Tibial artery (tissue), 4 donors: ENCODE data around the gene PKLR.

Source experiments
- DNase-seq, 2 donors: peaks; one replicate each; pipeline ENCODE4 v3.0.0-alpha.2; 2019
- H3K27ac ChIP-seq, 2 donors: fragments of 200-600 bp; sonication (generic) in 1 of 2; 1 replicate in 1 of 2; 2 replicates in 1 of 2; pipeline ENCODE4 v1.5.1; 2018 to 2019; ENCODE audit warnings: mild to moderate bottlenecking in 1 of 2
- H3K27me3 ChIP-seq, 2 donors: fragments of 200-600 bp; sonication (generic) in 1 of 2; one replicate each; pipeline versions ENCODE4 v1.5.1 to v1.6.0; 2016 to 2019
- H3K36me3 ChIP-seq, 3 donors: fragments of 200-600 bp; sonication (generic) in 2 of 3; one replicate each; pipeline ENCODE4 v1.5.1; 2016 to 2019; ENCODE audit warnings: mild to moderate bottlenecking in 2 of 3
- H3K4me1 ChIP-seq, 4 donors: fragments of 200-600 bp; sonication (generic) in 2 of 4; 1 replicate in 3 of 4; 2 replicates in 1 of 4; pipeline ENCODE4 v1.5.1; 2016 to 2019
- H3K4me3 ChIP-seq, 2 donors: fragments of 200-600 bp; sonication (generic) in 1 of 2; 1 replicate in 1 of 2; 2 replicates in 1 of 2; pipeline ENCODE4 v1.5.1; 2018 to 2019; ENCODE audit warnings: mild to moderate bottlenecking in 2 of 2
- H3K9me3 ChIP-seq, 3 donors: fragments of 200-600 bp; sonication (generic) in 1 of 3; one replicate each; pipeline ENCODE4 v1.5.1; 2016 to 2019
- intact Hi-C: fragments of 100-400 bp; cut with DNase I; formaldehyde crosslinking; loops from one replicate; pipeline ENCODE4 v1.15.0; 2023; ENCODE audit warnings: low total_unique reads
- TF ChIP-seq, protein P1 (sequence below), 2 experiments: fragments of 200-600 bp in 1 of 2; fragments of 450-650 bp in 1 of 2; IDR thresholded peaks; one replicate each; pipeline ENCODE4 v1.5.1; 2017 to 2019; ENCODE audit warnings: antibody characterized with exemption in 2 of 2, mild to moderate bottlenecking in 1 of 2, moderate library complexity in 1 of 2

PKLR gene

DNA sequence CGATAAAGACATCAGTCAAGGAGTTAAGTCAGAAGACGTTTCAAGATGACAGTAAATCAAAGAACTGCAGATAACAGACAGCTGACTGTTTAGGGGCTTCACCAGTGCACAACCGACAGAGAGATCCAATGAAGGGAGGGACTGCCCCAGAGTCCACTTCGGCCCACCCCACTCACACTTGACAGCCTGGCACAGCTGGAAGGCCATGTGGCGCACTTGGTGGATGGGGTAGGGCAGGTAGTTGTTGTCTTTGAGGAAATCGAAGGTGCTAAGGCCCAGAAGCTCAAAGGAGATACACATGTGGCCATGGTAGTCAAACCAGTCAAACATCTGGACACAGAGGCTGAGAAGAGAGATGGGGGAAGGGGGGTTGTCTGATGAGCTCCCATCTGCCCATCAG, 34.7 kb downstream of the PKLR start:
- intact Hi-C loops = no loop called here
- no peak overlapping the region for H3K4me3 ChIP-seq
- H3K36me3 ChIP-seq = peaks cover 70 to 85% (median 81%) of the 10 kb centered on the region in 3 donors
- no peak overlapping the region for H3K27ac ChIP-seq
- TF ChIP-seq, protein P1, sequence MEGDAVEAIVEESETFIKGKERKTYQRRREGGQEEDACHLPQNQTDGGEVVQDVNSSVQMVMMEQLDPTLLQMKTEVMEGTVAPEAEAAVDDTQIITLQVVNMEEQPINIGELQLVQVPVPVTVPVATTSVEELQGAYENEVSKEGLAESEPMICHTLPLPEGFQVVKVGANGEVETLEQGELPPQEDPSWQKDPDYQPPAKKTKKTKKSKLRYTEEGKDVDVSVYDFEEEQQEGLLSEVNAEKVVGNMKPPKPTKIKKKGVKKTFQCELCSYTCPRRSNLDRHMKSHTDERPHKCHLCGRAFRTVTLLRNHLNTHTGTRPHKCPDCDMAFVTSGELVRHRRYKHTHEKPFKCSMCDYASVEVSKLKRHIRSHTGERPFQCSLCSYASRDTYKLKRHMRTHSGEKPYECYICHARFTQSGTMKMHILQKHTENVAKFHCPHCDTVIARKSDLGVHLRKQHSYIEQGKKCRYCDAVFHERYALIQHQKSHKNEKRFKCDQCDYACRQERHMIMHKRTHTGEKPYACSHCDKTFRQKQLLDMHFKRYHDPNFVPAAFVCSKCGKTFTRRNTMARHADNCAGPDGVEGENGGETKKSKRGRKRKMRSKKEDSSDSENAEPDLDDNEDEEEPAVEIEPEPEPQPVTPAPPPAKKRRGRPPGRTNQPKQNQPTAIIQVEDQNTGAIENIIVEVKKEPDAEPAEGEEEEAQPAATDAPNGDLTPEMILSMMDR (IDR thresholded peaks at IDR 0.05) = no peak
- H3K27me3 ChIP-seq = no peaks in the 10 kb centered on the region
- no peak for DNase-seq
- H3K9me3 ChIP-seq = no peaks in the 10 kb centered on the region
- H3K4me1 ChIP-seq = peaks cover 0 to 17% (median 11%) of the 10 kb centered on the region in 4 donors

DNA sequence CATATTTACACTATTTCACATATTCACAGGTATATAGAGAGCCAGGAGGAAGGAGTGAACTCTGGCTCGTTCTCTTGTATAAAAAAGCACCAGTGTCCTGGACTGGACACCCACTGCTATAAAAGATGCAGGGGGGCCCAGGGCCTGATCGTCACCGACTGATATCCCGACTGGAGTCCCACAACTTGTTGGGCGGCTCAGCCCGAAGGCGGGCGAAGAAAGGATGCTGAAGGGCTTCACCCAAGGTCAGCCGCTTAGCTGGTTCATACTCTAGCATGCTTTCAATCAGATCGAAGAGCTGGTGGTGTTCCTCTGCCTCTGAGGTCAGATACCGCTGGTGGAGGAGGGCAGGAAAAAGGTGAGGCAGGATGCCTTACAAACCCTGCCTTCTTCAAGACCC, 38.2 kb downstream of the PKLR start:
- TF ChIP-seq, protein P1 (IDR thresholded peaks at IDR 0.05) = no peak
- Histone ChIP-seq H3K4me3 (no peak overlapping the region), H3K36me3 (peaks cover 42 to 76% (median 64%) of the 10 kb centered on the region in 3 donors), H3K27me3 (no peaks in the 10 kb centered on the region), H3K4me1 (peaks cover 0 to 25% (median 22%) of the 10 kb centered on the region in 4 donors), H3K9me3 (no peaks in the 10 kb centered on the region), H3K27ac (peak overlapping the region; percentile 83 to 91)
- no peak for DNase-seq
- intact Hi-C loops = no loop called here

DNA sequence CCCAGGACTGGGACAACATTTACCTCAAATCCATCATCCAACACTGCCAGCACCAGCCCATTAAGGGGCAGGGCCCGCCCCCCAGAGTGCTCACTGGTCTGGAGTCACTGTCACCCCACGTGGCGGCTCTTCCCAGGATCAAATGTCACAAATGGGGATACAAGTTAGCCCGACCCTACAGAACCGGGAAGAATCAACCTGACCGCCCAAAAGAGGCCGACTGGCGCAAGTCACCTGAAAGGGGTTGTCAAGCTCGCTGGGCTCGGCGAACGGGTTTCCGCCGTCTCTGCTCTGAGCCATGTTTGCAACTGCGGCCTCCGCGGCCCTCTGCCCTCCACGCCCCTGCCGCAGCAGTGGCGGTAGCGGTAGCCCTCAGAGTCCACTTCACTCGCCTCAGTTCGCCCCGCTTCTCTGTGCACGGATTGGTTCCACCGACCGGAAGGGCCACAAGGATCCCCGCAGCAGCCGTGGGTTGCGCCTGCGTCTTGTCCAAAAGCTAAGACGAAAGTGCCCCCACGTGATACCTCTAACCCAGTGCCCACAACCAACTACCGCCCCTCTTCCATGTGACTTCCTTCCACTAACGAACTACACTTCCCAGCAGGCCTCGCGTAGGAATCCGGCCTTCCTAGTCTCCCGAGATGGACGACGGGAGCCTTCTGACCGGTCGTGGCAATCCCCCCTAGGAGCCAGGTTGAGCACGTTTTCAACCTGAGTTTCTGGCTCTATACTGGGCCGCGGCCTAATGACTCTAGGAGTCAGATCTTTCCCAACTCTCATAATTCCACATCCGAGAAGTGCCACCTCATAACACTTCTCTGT, 39.2 kb downstream of the PKLR start, which contains the start of gene SCAMP3:
Gene SCAMP3 (minus strand): TSS at position 509 of the 822 bp plus-strand sequence. CDS start 209 bp downstream, at position 300.
- peaks cover 32 to 76% (median 53%) of the 10 kb centered on the region in 3 donors for H3K36me3 ChIP-seq
- H3K27ac ChIP-seq = peak within 1 kb of the TSS; percentile 83 to 91
- no peaks in the 10 kb centered on the region for H3K9me3 ChIP-seq
- TF ChIP-seq, protein P1 (IDR thresholded peaks at IDR 0.05) = no peak
- H3K27me3 ChIP-seq = no peaks in the 10 kb centered on the region
- H3K4me3 ChIP-seq = peak within 1 kb of the TSS; percentile 72 to 87
- DNase-seq = peak; percentile 98
- intact Hi-C loops = no loop called here
- H3K4me1 ChIP-seq = peaks cover 0 to 25% (median 22%) of the 10 kb centered on the region in 4 donors

DNA sequence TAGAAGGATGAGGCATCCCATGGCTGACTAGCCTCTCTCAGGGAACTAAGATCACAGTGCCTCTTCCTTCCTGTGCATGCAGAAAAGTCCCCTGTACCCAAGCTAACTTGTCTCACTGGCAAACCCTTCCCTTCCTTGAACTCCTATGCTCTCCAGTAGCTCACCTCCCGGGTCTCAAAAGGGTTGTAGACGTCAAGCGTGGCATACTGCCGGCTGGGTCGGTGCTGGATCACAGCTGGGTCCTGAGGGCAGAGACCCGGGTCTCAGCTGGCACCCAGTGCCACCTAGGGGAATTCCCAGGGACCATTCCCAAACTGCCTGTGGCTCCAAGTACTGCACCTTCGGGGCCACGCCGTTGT, 39.8 kb downstream of the PKLR start:
- H3K9me3 ChIP-seq = no peaks in the 10 kb centered on the region
- DNase-seq = no peak
- peaks cover 26 to 76% (median 48%) of the 10 kb centered on the region in 3 donors for H3K36me3 ChIP-seq
- H3K27ac ChIP-seq = peak overlapping the region; percentile 83 to 91
- H3K4me3 ChIP-seq = peak overlapping the region; percentile 72 to 87
- intact Hi-C loops = no loop called here
- TF ChIP-seq, protein P1 (IDR thresholded peaks at IDR 0.05) = no peak
- no peaks in the 10 kb centered on the region for H3K27me3 ChIP-seq
- peaks cover 0 to 27% (median 22%) of the 10 kb centered on the region in 4 donors for H3K4me1 ChIP-seq

DNA sequence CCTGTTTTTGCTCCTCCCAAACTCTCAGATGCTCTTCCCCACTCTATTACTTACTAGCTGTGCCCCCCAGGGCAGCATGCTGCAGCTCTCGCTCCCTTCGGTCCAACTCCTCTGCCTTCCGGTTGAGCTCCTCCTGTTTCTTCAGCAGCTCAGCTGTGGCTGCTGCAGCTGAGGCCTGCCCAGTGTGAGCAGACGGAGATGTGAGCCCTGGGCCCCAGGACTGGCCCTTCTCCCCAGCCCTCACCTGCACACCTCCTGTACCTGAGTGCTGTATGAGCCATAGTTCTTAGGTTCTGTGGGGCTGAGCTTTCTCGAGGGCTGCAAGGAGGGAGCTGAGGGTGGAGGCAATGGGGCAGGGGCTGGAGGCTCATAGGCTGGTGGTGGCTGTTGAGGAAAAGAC, 41.0 kb downstream of the PKLR start:
- TF ChIP-seq, protein P1 (IDR thresholded peaks at IDR 0.05) = no peak
- no peak overlapping the region for H3K4me3 ChIP-seq
- H3K27ac ChIP-seq = no peak overlapping the region
- H3K36me3 ChIP-seq = peaks cover 15 to 70% (median 36%) of the 10 kb centered on the region in 3 donors
- H3K9me3 ChIP-seq = no peaks in the 10 kb centered on the region
- H3K4me1 ChIP-seq = peaks cover 0 to 36% (median 28%) of the 10 kb centered on the region in 4 donors
- DNase-seq = no peak
- intact Hi-C loops = no loop called here
- H3K27me3 ChIP-seq = no peaks in the 10 kb centered on the region
